ENCODE data around the gene TRIM50. TPM values are rescaled to one million over a fixed set of nuclear protein-coding genes. Genes with fewer than 3 reads are reported as not detected.

Gene TRIM50
- total RNA-seq, 1 donor: not detected

DNA sequence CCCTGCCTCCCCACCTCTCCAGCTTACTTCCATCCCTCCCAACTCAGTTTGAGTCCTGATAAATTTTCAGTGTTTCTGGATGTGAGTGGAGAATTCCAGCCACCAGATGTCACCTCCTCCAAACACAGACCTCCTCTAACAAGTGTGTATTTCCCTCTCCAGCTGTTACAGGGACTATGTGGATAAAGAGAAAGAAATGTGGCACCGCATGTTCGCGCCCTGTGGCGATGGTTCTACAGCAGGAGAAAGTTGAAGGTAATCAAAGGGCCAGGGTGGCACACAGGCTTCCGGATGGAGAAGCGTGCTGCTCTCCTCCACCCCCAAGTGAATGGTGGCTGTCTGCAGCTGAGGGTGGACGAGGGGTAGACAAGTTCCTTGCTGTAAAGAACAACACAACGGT is 14.8 kb upstream of the TRIM50 start:
- no peak overlapping the region for H3K27ac ChIP-seq (ENCODE audit: low read depth, low read length)
- no peaks in the 10 kb centered on the region for H4K20me1 ChIP-seq (ENCODE audit: insufficient read depth, low read length)
- no peaks in the 10 kb centered on the region for H3K9me3 ChIP-seq (ENCODE audit: low read depth, low read length)
- H3K36me3 ChIP-seq (ENCODE audit: insufficient read depth, low read length): no peaks in the 10 kb centered on the region
- DNase-seq (ENCODE audit: insufficient read length, low spot score, missing footprints): peak; percentile 97
- H3K4me1 ChIP-seq (ENCODE audit: insufficient read depth, low read length): peaks cover 12% of the 10 kb centered on the region
- H3K79me2 ChIP-seq (ENCODE audit: insufficient read depth, low read length): no peaks in the 10 kb centered on the region
- H3K4me2 ChIP-seq (ENCODE audit: insufficient read depth, low read length): peak overlapping the region; percentile 64
- TF ChIP-seq, protein P1, sequence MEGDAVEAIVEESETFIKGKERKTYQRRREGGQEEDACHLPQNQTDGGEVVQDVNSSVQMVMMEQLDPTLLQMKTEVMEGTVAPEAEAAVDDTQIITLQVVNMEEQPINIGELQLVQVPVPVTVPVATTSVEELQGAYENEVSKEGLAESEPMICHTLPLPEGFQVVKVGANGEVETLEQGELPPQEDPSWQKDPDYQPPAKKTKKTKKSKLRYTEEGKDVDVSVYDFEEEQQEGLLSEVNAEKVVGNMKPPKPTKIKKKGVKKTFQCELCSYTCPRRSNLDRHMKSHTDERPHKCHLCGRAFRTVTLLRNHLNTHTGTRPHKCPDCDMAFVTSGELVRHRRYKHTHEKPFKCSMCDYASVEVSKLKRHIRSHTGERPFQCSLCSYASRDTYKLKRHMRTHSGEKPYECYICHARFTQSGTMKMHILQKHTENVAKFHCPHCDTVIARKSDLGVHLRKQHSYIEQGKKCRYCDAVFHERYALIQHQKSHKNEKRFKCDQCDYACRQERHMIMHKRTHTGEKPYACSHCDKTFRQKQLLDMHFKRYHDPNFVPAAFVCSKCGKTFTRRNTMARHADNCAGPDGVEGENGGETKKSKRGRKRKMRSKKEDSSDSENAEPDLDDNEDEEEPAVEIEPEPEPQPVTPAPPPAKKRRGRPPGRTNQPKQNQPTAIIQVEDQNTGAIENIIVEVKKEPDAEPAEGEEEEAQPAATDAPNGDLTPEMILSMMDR (IDR thresholded peaks at IDR 0.05; ENCODE audit: extremely low read depth, low read depth, low read length): peak; percentile 69
- peak overlapping the region; percentile 49 for H3K4me3 ChIP-seq (ENCODE audit: insufficient read depth, low read length)
- peaks cover 2% of the 10 kb centered on the region for H3K27me3 ChIP-seq (ENCODE audit: insufficient read depth, low read length)
- H2AFZ ChIP-seq (ENCODE audit: low read length): peak overlapping the region; percentile 82

DNA sequence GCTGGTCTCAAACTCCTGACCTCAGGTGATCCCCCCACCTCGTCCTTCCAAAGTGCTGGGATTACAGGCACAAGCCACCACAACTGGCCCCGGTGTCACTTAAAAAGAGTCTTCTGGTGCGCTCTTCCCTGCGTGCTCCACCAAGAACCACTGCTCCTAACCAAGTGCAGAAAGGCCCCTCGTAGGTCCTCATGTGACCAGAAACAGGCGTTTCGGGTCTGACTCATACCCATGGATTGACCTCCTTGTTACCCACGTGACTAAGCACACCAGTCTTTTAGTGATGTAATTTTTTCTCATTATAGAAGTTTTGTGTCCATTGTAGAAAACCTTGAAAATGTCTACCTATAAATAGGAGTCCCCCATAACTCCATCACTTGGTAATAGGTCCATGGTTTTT is 14.0 kb upstream of the TRIM50 start:
- TF ChIP-seq, protein P1 (IDR thresholded peaks at IDR 0.05; ENCODE audit: extremely low read depth, low read depth, low read length): no peak
- H3K4me3 ChIP-seq (ENCODE audit: insufficient read depth, low read length): no peak overlapping the region
- H3K27me3 ChIP-seq (ENCODE audit: insufficient read depth, low read length): peaks cover 3% of the 10 kb centered on the region
- H3K27ac ChIP-seq (ENCODE audit: low read depth, low read length): no peak overlapping the region
- no peak overlapping the region for H3K4me2 ChIP-seq (ENCODE audit: insufficient read depth, low read length)
- H3K9me3 ChIP-seq (ENCODE audit: low read depth, low read length): no peaks in the 10 kb centered on the region
- no peaks in the 10 kb centered on the region for H4K20me1 ChIP-seq (ENCODE audit: insufficient read depth, low read length)
- H2AFZ ChIP-seq (ENCODE audit: low read length): no peak overlapping the region
- no peaks in the 10 kb centered on the region for H3K79me2 ChIP-seq (ENCODE audit: insufficient read depth, low read length)
- peak; percentile 96 for DNase-seq (ENCODE audit: insufficient read length, low spot score, missing footprints)
- H3K4me1 ChIP-seq (ENCODE audit: insufficient read depth, low read length): peaks cover 12% of the 10 kb centered on the region
- H3K36me3 ChIP-seq (ENCODE audit: insufficient read depth, low read length): no peaks in the 10 kb centered on the region

DNA sequence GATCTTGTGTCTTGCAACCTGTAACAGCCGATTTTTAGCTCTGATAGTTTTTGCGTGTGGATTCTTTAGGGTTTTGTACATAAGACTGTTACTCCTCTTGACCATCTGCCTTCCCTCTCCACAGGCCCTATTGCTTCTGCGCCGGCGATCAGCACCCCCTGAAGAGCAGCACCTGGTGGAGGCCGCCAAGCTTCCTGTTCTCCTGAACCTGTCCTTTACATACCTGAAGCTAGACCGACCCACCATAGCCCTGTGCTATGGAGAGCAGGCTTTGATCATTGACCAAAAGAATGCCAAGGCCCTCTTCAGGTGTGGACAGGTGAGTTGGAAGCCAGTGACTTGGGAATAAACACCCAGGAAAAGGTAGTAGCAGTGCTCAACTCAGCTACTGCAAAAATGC is 12.6 kb upstream of the TRIM50 start:
- H3K36me3 ChIP-seq (ENCODE audit: insufficient read depth, low read length): no peaks in the 10 kb centered on the region
- no peaks in the 10 kb centered on the region for H3K79me2 ChIP-seq (ENCODE audit: insufficient read depth, low read length)
- no peak for DNase-seq (ENCODE audit: insufficient read length, low spot score, missing footprints)
- H2AFZ ChIP-seq (ENCODE audit: low read length): no peak overlapping the region
- no peaks in the 10 kb centered on the region for H3K9me3 ChIP-seq (ENCODE audit: low read depth, low read length)
- peaks cover 12% of the 10 kb centered on the region for H3K4me1 ChIP-seq (ENCODE audit: insufficient read depth, low read length)
- no peak overlapping the region for H3K27ac ChIP-seq (ENCODE audit: low read depth, low read length)
- no peak overlapping the region for H3K4me2 ChIP-seq (ENCODE audit: insufficient read depth, low read length)
- TF ChIP-seq, protein P1 (IDR thresholded peaks at IDR 0.05; ENCODE audit: extremely low read depth, low read depth, low read length): no peak
- no peak overlapping the region for H3K4me3 ChIP-seq (ENCODE audit: insufficient read depth, low read length)
- H4K20me1 ChIP-seq (ENCODE audit: insufficient read depth, low read length): no peaks in the 10 kb centered on the region
- peaks cover 8% of the 10 kb centered on the region for H3K27me3 ChIP-seq (ENCODE audit: insufficient read depth, low read length)

DNA sequence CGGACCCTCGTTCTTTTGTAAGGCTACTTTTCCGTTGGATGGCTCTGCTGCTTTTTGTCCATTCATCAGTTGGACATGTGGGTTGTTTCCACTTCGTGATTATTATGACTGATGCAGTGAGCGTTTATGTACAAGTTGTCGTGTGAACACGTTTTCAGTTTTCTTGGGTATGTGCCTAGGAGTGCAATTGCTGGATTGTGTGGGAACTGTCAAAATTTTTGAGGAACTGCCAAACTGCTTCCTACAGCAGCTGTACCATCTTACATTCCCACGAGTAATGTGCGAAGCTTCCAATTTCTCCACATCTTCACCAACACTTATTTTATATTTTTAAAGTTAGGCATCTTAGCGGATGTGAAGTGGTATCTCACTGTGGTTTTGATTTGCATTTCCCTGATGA is 10.4 kb upstream of the TRIM50 start:
- DNase-seq (ENCODE audit: insufficient read length, low spot score, missing footprints): no peak
- Histone ChIP-seq H4K20me1 (ENCODE audit: insufficient read depth, low read length) (no peaks in the 10 kb centered on the region), H3K9me3 (ENCODE audit: low read depth, low read length) (no peaks in the 10 kb centered on the region), H3K79me2 (ENCODE audit: insufficient read depth, low read length) (no peaks in the 10 kb centered on the region), H3K4me1 (ENCODE audit: insufficient read depth, low read length) (peaks cover 12% of the 10 kb centered on the region), H3K27ac (ENCODE audit: low read depth, low read length) (no peak overlapping the region), H3K4me3 (ENCODE audit: insufficient read depth, low read length) (no peak overlapping the region), H2AFZ (ENCODE audit: low read length) (no peak overlapping the region), H3K4me2 (ENCODE audit: insufficient read depth, low read length) (no peak overlapping the region), H3K27me3 (ENCODE audit: insufficient read depth, low read length) (peaks cover 16% of the 10 kb centered on the region), H3K36me3 (ENCODE audit: insufficient read depth, low read length) (no peaks in the 10 kb centered on the region)
- TF ChIP-seq, protein P1 (IDR thresholded peaks at IDR 0.05; ENCODE audit: extremely low read depth, low read depth, low read length): no peak
